Heart right ventricle (tissue), 16 donors: ENCODE results near the gene COG4. TPM values are rescaled to one million over a fixed set of nuclear protein-coding genes. Genes with fewer than 3 reads are reported as not detected.

Source experiments
- ATAC-seq, 8 donors: fragments of 200-7000 bp; cut with Tn5 transposase; one replicate each; pipeline ENCODE4 v1.9.1; 2020; ENCODE audit warnings: mild to moderate bottlenecking in 8 of 8, moderate library complexity in 8 of 8, moderate number of reproducible peaks in 1 of 8
- DNase-seq, 2 donors: peaks; one replicate each; pipeline ENCODE4 v3.0.0-alpha.2; 2020
- H3K27ac ChIP-seq, 10 donors: fragments of 200-600 bp; sonication (generic) in 2 of 10; one replicate each; pipeline versions ENCODE4 v1.5.0 to v1.8.0; 2020 to 2022; ENCODE audit warnings: mild to moderate bottlenecking in 3 of 10
- H3K27me3 ChIP-seq, 7 donors: fragments of 200-600 bp; one replicate each; pipeline ENCODE4 v1.8.0; 2021 to 2022; ENCODE audit warnings: mild to moderate bottlenecking in 2 of 7
- H3K36me3 ChIP-seq, 9 donors: fragments of 200-600 bp; sonication (generic) in 1 of 9; one replicate each; pipeline versions ENCODE4 v1.5.0 to v1.8.0; 2020 to 2022; ENCODE audit warnings: mild to moderate bottlenecking in 2 of 9
- H3K4me1 ChIP-seq, 9 donors: fragments of 200-600 bp; sonication (generic) in 1 of 9; one replicate each; pipeline versions ENCODE4 v1.5.0 to v1.8.0; 2020 to 2022; ENCODE audit warnings: mild to moderate bottlenecking in 4 of 9
- H3K4me3 ChIP-seq, 10 donors: fragments of 200-600 bp; sonication (generic) in 2 of 10; one replicate each; pipeline versions ENCODE4 v1.5.0 to v1.8.0; 2020 to 2022; ENCODE audit warnings: mild to moderate bottlenecking in 7 of 10, moderate library complexity in 2 of 10
- H3K9me3 ChIP-seq, 11 donors: fragments of 200-600 bp in 10 of 11; sonication (generic) in 2 of 11; one replicate each; pipeline versions ENCODE4 v1.5.0 to v1.8.0; 2013 to 2022; ENCODE audit warnings: mild to moderate bottlenecking in 2 of 11, control low read depth in 1 of 11, moderate library complexity in 1 of 11
- CTCF ChIP-seq, 9 donors: fragments of 200-600 bp; sonication (generic) in 2 of 9; IDR thresholded peaks; one replicate each; pipeline versions ENCODE4 v1.5.0 to v1.8.0; 2021 to 2022; ENCODE audit warnings: antibody characterized with exemption in 9 of 9, mild to moderate bottlenecking in 5 of 9, moderate library complexity in 1 of 9
- WGBS, 2 donors: extraction: QIAGEN DNeasy Blood & Tissue Kit; methylation state at CpG; one replicate each; pipeline ENCODE4 v1.1.7; 2013; ENCODE audit warnings: inconsistent platforms in 1 of 2; 5-methylcytosine and 5-hydroxymethylcytosine counted together
- intact Hi-C, 10 donors: fragments of 100-400 bp; cut with DNase I; formaldehyde crosslinking; loops; one replicate each; pipeline versions ENCODE4 v1.11.1 to v1.14.2; 2022
- polyA plus RNA-seq, 2 donors: library from polyadenylated mRNA; stranded (reverse); fragments of 200-250 nt; gene quantifications; one replicate each; pipeline ENCODE4 v1.2.3, GENCODE V29; 2013
- total RNA-seq, 10 donors: library from RNA; stranded (reverse); fragmentation: NEBNext Ultra II Directional in 3 of 10; extraction: Animal tissue kit (Norgen Biotek cat#: 25700) in 3 of 10; gene quantifications; one replicate each; pipeline versions ENCODE4 v1.2.1 to v1.2.4, GENCODE V29; 2021 to 2023
- donor health status: Arrhythmogenic right ventricular cardiomyopathy.
- donor health status: ischemic (EF 13 %, LVEDD 7.1; RV severe dilation, severe dysfunction).
- donor health status: healthy with polysubstance abuse.
- donor health status: DM: no; HTN: yes; CAD: no.
- donor health status: DM: no; HTN: no; CAD: no.
- donor health status: ischemic (EF 25% LVEDD 6.9; RV normal size, moderate dysfunction).
- donor health status: ischemic (EF 25% LVEDD 5.7; RV mildly dilated, moderate dysfunction).
- donor health status: healthy.
- donor health status: DM: yes; HTN: yes; CAD: no.
- donor health status: Ischemic cardiomyopathy.
- donor health status: ischemic (EF 35%, LVEDD 5.7; RV mildly dilated, moderate dysfunction).
- donor health status: nonischemic (EF 11% LVEDD 7.7; RV severe dilation, severe dysfunction).
- donor health status: DM: yes; HTN: yes; CAD: no.
- donor health status: PGD.
- donor health status: ischemic (EF 29% LVEDD 5.4; RV normal size, mild dysfunction).
- donor health status: nonischemic (EF 23%, LVEDD 6.1; RV moderate dilation, normal function).

The COG4 gene
- total and polyA plus RNA-seq, 12 donors = 29.3 to 56.8 (median 40.5) TPM

- 84 to 91% methylated on average over 5 of the region's 5 CpGs for WGBS, 2 donors
- ATAC-seq = no peak
Observed at GRCh38 chr16:70512456-70512855, 10.9 kb downstream of the COG4 start.

GRCh38 chr16:70511833-70512232 is 11.5 kb downstream of the COG4 start:
- no peaks in the 10 kb centered on the region for H3K9me3 ChIP-seq
- no peaks in the 10 kb centered on the region for H3K27me3 ChIP-seq
- no peak for DNase-seq
- ATAC-seq = no peak
- intact Hi-C loops = no loop called here
- no peak for TF ChIP-seq CTCF (IDR thresholded peaks at IDR 0.05)
- 93 to 96% methylated on average over 1 of the region's 1 CpG for WGBS, 2 donors
- H3K4me1 ChIP-seq = peaks cover 0 to 8% (median 0%) of the 10 kb centered on the region in 9 donors
- H3K36me3 ChIP-seq = peaks cover 0 to 100% (median 83%) of the 10 kb centered on the region in 9 donors
- H3K27ac ChIP-seq = no peak overlapping the region
- H3K4me3 ChIP-seq = no peak overlapping the region

More at GRCh38 chr16:70512456-70512855, 10.9 kb downstream of the COG4 start:
- Histone ChIP-seq H3K4me1 (peaks cover 0 to 8% (median 0%) of the 10 kb centered on the region in 9 donors), H3K27me3 (no peaks in the 10 kb centered on the region), H3K36me3 (peaks cover 0 to 100% (median 88%) of the 10 kb centered on the region in 9 donors), H3K27ac (no peak overlapping the region), H3K9me3 (no peaks in the 10 kb centered on the region), H3K4me3 (no peak overlapping the region)
- intact Hi-C loops = no loop called here
- no peak for DNase-seq
- no peak for TF ChIP-seq CTCF (IDR thresholded peaks at IDR 0.05)

- no peak overlapping the region for H3K27ac ChIP-seq
- DNase-seq (no peak), ATAC-seq (no peak)
- intact Hi-C loops = no loop called here
- H3K9me3 ChIP-seq = no peaks in the 10 kb centered on the region
- peaks cover 0 to 99% (median 68%) of the 10 kb centered on the region in 9 donors for H3K36me3 ChIP-seq
- 96 to 99% methylated on average over 3 of the region's 3 CpGs for WGBS, 2 donors
- H3K27me3 ChIP-seq = no peaks in the 10 kb centered on the region
- no peak for TF ChIP-seq CTCF (IDR thresholded peaks at IDR 0.05)
- no peak overlapping the region for H3K4me3 ChIP-seq
- H3K4me1 ChIP-seq = peaks cover 0 to 8% (median 0%) of the 10 kb centered on the region in 9 donors
Observed at GRCh38 chr16:70510216-70510615, 13.1 kb downstream of the COG4 start.

DNA sequence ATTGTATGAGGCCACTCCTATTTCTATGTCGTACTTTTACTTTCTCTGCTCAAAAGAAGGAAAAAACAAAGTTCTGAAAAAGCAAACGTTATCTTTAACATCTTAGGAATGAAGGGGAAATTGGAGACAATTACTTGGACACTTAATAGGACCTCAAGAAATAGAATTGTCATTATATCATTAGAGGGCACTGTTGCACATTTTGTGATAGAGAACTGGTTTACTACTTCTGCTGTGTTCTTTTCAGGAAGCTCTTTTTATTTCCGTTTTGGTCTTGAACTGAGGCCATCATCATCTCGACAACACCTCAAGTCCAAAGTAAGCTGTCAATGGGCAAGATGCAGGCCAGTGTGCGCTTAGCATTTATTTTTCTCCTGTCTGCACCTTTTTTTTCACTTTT is 14.6 kb downstream of the COG4 start:
- intact Hi-C loops = no loop called here
- ATAC-seq = no peak
- Histone ChIP-seq H3K4me3 (no peak overlapping the region), H3K4me1 (peaks cover 0 to 8% (median 0%) of the 10 kb centered on the region in 9 donors), H3K27me3 (no peaks in the 10 kb centered on the region), H3K9me3 (no peaks in the 10 kb centered on the region), H3K36me3 (peaks cover 0 to 97% (median 57%) of the 10 kb centered on the region in 9 donors), H3K27ac (peak overlapping the region in 1 of 10 donors; percentile 46)
- no peak for DNase-seq
- TF ChIP-seq CTCF (IDR thresholded peaks at IDR 0.05) = peak in 6 of 9 donors; percentile 18 to 47 (median 26)
- 45 to 63% methylated on average over 5 of the region's 5 CpGs for WGBS, 2 donors
